NCI-H1092 treated with DMSO at 0.1 percent for 48 hours (cell line): ENCODE data around the gene TOM1L2.

Source experiments
- DNase-seq: peaks from one replicate; lab custom pipeline; 2025; lab: John Stamatoyannopoulos, UW

The TOM1L2 gene

GRCh38 chr17:17804007-17804406, 168.2 kb downstream of the TOM1L2 start:
- no peak for DNase-seq

- no peak for DNase-seq
These were observed 170.3 kb downstream of the TOM1L2 start for GRCh38 chr17:17801800-17802481.

- DNase-seq, result no peak
These were observed 171.6 kb downstream of the TOM1L2 start for GRCh38 chr17:17800504-17801021.

DNA sequence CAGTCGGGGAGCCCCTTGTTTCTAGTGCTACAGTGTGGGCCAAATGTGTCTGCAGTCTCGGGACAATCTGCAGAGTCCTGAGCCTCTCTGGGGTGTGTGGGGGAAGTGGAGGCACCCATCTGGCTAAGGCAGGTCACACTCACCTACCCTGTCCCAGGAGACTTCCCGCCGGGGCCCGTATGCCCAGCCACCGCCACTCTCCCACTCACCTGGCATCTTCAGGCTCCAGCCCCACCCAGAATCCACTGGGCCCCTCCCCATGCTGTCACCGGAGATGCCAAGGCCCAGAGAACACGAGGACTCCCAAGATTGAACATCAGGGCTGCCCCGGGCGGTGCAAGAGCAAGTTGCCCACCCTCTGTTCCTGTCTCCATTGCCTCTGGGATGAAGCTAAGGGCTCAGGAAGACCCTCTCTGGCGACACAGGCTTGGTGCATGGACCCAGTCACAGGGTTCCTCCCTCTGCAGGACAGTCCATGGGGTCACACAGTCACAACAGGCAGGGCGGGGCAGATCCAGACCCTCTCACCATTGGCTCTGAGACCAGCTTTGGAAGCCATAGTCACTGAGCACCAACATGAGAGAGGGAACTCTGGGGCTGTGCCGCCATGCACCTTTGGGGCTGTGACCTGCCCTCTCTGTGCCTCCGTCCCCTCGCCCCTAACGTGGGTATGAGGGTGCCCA, 173.5 kb downstream of the TOM1L2 start:
- DNase-seq, result no peak

DNA sequence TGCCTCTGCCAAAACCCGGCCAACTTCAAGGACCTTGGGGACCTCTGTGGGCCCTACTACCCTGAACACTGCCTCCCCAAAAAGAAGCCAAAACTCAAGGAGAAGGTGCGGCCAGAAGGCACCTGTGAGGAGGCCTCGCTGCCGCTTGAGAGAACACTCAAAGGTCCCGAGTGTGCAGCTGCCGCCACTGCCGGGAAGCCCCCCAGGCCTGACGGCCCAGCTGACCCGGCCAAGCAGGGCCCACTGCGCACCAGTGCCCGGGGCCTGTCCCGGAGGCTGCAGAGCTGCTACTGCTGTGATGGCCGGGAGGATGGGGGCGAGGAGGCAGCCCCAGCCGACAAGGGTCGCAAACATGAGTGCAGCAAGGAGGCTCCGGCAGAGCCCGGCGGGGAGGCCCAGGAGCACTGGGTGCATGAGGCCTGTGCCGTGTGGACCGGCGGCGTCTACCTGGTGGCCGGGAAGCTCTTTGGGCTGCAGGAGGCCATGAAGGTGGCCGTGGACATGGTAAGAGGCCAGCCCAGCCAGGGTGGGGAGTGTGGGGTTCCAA, 174.1 kb downstream of the TOM1L2 start:
- no peak for DNase-seq

GRCh38 chr17:17797119-17797809, 174.9 kb downstream of the TOM1L2 start:
- DNase-seq, result no peak

DNA sequence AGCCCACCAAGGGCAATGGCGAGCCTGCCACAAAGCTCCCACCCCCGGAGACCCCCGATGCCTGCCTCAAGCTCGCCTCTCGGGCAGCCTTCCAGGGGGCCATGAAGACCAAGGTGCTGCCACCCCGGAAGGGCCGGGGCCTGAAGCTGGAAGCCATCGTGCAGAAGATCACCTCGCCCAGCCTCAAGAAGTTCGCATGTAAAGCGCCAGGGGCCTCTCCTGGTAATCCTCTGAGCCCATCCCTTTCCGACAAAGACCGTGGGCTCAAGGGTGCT, 175.5 kb downstream of the TOM1L2 start:
- DNase-seq, result no peak

- DNase-seq, result no peak
These were observed 176.0 kb downstream of the TOM1L2 start for GRCh38 chr17:17795946-17796786.

- no peak for DNase-seq
These were observed 176.9 kb downstream of the TOM1L2 start for GRCh38 chr17:17795296-17795695.

GRCh38 chr17:17794382-17794781, 177.8 kb downstream of the TOM1L2 start:
- no peak for DNase-seq
